HUES6 (cell line): Measurements from ENCODE around the gene CHAD.
A peak's percentile ranks its signal among the peaks of the same experiment; 100 is the strongest.

Experiments used
- H3K27ac ChIP-seq: 2 replicates; pipeline ENCODE4 v1.7.0; 2013; ENCODE audit warnings: low read depth, mild to moderate bottlenecking, low read length, inconsistent platforms
- H3K27me3 ChIP-seq: 2 replicates; pipeline ENCODE4 v1.6.1; 2013; ENCODE audit warnings: low read length; ENCODE audit not compliant: control insufficient read depth, insufficient read depth
- H3K36me3 ChIP-seq: 2 replicates; pipeline ENCODE4 v1.6.1; 2013; ENCODE audit warnings: low read length; ENCODE audit not compliant: control insufficient read depth, insufficient read depth
- H3K4me1 ChIP-seq: 2 replicates; pipeline ENCODE4 v1.6.1; 2013; ENCODE audit warnings: low read length; ENCODE audit not compliant: control insufficient read depth, insufficient read depth
- H3K4me3 ChIP-seq: 2 replicates; pipeline ENCODE4 v1.5.1; 2013; ENCODE audit warnings: low read depth, low read length
- H3K9ac ChIP-seq: one replicate; pipeline ENCODE4 v1.6.1; 2013; ENCODE audit warnings: mild to moderate bottlenecking, low read length
- H3K9me3 ChIP-seq: 2 replicates; pipeline ENCODE4 v1.6.1; 2013; ENCODE audit warnings: low read depth, low read length; ENCODE audit not compliant: control insufficient read depth, insufficient read depth

CHAD gene

DNA sequence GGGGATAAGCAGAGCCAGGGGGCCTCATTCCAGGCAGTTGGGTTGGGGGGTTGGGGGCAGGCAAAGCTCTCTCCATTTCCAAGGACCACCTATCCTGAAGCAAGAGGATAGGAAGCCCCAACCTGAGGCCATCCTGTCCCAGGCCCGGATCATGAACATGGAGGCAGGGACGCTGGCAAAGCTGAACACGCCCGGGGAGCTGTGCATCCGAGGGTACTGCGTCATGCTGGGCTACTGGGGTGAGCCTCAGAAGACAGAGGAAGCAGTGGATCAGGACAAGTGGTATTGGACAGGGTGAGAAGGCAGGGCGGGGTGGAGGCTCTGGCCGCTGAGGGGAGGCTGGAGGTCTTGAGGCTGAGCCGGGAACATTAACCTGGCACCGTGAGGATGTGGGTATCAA lies 3.6 kb upstream of the CHAD start:
- Histone ChIP-seq H3K27ac (no peak overlapping the region), H3K9ac (no peak overlapping the region), H3K4me1 (peaks cover 17% of the 10 kb centered on the region), H3K9me3 (no peaks in the 10 kb centered on the region), H3K27me3 (peaks cover 36% of the 10 kb centered on the region), H3K4me3 (no peak overlapping the region), H3K36me3 (no peaks in the 10 kb centered on the region; the same call in 1 of the 2 replicates)

DNA sequence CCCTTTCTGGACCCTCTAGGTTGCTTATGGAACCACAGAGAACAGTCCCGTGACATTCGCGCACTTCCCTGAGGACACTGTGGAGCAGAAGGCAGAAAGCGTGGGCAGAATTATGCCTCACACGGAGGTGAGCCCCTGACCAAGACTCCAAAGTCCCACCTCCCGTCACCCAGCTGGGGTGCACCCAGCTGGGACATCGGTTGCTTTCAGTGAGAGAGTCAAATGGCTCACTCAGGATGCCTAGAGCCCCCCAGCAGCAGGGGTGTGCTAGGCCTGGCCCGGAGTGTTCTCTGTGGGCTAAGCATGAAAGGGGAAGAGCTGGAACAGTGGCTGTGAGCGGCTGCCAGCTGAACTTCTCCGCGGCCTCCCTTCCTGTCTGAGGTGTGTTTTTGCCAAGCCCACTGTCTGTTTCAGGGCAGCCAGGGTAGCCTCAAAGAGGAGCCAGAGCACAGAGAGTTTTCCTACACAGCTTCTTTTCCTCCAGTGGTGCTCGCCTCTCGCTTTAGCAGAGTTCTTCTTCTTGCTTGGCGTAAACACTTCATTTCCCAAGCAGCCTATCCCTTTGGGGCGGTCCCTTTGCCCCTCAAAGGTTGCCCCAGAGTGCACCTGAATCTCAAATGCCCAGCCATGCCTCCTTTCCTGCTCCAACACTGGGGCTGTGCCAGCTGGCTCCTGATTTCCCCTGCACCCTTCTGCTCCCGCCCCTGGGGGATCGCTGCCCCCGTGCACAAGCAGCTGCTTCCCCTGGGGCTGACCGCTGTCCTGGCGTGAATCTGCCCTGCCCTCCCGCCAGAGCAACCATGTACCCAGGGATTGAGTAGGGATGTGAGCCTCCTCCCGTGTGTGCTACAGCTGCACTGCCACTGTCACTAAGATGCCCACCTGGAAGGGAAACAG lies 2.6 kb upstream of the CHAD start:
- Histone ChIP-seq H3K27ac (no peak overlapping the region), H3K27me3 (peaks cover 31% of the 10 kb centered on the region), H3K4me3 (no peak overlapping the region), H3K9ac (no peak overlapping the region), H3K9me3 (no peaks in the 10 kb centered on the region), H3K4me1 (peaks cover 15% of the 10 kb centered on the region), H3K36me3 (no peaks in the 10 kb centered on the region; the same call in 1 of the 2 replicates)

- H3K27ac ChIP-seq, result no peak overlapping the region
- peaks cover 26% of the 10 kb centered on the region for H3K27me3 ChIP-seq
- peaks cover 14% of the 10 kb centered on the region for H3K4me1 ChIP-seq
- no peaks in the 10 kb centered on the region for H3K9me3 ChIP-seq
- no peak overlapping the region for H3K9ac ChIP-seq
- H3K4me3 ChIP-seq, result no peak overlapping the region
- no peaks in the 10 kb centered on the region; the same call in 1 of the 2 replicates for H3K36me3 ChIP-seq
Measured at GRCh38 chr17:50470426-50470825, 1.7 kb upstream of the CHAD start.

DNA sequence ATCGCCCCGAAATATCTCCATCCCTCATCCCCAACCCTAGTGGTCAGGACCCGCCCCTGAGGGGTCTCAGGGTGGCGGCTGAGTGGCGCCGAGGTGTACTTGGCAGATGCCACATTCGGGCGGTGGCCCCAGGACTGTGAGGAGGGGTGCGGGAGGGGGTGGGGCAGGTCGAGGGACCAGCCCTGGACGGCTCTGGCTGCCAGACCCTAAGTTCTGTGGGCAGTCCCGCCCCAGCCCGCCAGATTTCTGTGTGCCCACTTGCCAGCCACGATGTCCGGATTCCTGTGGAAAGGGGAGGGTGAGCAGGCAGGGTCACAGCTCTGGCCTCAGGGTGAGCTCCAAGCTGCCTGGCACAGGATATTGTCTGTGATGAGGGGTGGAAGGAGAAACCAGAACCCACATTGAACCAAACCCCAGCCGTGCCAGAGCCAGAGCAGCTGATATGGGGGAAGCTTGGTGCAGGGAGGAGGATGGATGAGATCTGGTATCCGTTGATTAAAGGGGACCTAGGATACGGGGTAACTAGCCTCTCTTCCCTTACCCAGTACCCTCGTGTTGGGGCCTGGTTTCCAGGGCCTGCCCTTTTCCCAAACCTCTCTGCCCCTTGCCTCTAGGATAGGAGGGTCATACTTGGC lies 1.1 kb upstream of the CHAD start:
- peaks cover 14% of the 10 kb centered on the region for H3K4me1 ChIP-seq
- H3K9me3 ChIP-seq, result no peaks in the 10 kb centered on the region
- no peak overlapping the region for H3K27ac ChIP-seq
- H3K27me3 ChIP-seq, result peaks cover 24% of the 10 kb centered on the region
- no peak overlapping the region for H3K9ac ChIP-seq
- no peaks in the 10 kb centered on the region; the same call in 1 of the 2 replicates for H3K36me3 ChIP-seq
- H3K4me3 ChIP-seq, result no peak overlapping the region

GRCh38 chr17:50469208-50469605 lies 527 bp upstream of the CHAD start:
- Histone ChIP-seq H3K4me1 (peaks cover 14% of the 10 kb centered on the region), H3K36me3 (no peaks in the 10 kb centered on the region; the same call in 1 of the 2 replicates), H3K27me3 (peaks cover 24% of the 10 kb centered on the region), H3K4me3 (peak overlapping the region; percentile 50), H3K9me3 (no peaks in the 10 kb centered on the region), H3K9ac (no peak overlapping the region), H3K27ac (no peak overlapping the region)

GRCh38 chr17:50467855-50468303 lies 801 bp downstream of the CHAD start:
- no peak overlapping the region for H3K4me3 ChIP-seq
- peaks cover 7% of the 10 kb centered on the region; the same call in 1 of the 2 replicates for H3K36me3 ChIP-seq
- no peak overlapping the region for H3K9ac ChIP-seq
- no peaks in the 10 kb centered on the region for H3K9me3 ChIP-seq
- H3K27me3 ChIP-seq, result peaks cover 24% of the 10 kb centered on the region
- peaks cover 14% of the 10 kb centered on the region for H3K4me1 ChIP-seq
- H3K27ac ChIP-seq, result no peak overlapping the region

DNA sequence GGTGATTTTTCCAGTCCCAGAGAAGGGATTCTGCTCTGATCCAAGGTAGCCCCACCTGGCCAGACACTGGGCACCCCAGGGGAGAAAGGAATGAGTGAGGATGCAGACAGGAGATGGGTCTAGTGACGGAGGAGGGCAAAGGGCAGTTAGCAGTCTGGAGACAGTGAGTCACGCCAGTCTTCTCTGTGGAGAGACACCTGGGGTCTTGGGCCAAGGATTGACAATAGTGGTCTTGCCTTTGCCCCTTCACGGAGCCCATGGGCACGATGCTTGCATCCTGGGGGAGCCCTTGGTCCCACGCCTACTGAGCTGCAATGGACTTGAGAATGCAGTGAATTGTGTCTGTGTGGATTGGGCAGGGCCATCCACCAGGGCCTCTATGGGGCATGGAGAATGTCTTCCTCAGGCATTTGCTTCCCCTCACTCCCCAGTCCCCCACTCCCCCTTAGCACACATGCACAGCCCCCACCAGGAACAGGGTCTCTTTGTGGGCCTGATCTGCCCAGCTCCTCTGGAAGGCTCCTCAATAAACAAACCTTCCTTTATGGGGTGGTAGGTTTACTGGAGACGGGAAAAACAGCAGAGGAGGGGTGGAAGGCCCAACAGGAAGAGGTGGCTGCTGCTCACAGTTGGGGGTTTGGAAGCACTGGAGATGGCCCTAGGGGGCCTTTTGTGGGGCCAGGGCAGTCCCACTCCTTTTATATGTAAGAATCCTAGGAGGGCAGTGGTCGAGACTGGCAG lies 1.4 kb downstream of the CHAD start:
- no peak overlapping the region for H3K4me3 ChIP-seq
- H3K27ac ChIP-seq, result no peak overlapping the region
- peaks cover 14% of the 10 kb centered on the region for H3K4me1 ChIP-seq
- no peak overlapping the region for H3K9ac ChIP-seq
- peaks cover 12% of the 10 kb centered on the region; the same call in 1 of the 2 replicates for H3K36me3 ChIP-seq
- no peaks in the 10 kb centered on the region for H3K9me3 ChIP-seq
- H3K27me3 ChIP-seq, result peaks cover 24% of the 10 kb centered on the region

GRCh38 chr17:50466371-50467113 lies 2.1 kb downstream of the CHAD start:
- Histone ChIP-seq H3K4me1 (peaks cover 14% of the 10 kb centered on the region), H3K4me3 (no peak overlapping the region), H3K27me3 (peaks cover 24% of the 10 kb centered on the region)

DNA sequence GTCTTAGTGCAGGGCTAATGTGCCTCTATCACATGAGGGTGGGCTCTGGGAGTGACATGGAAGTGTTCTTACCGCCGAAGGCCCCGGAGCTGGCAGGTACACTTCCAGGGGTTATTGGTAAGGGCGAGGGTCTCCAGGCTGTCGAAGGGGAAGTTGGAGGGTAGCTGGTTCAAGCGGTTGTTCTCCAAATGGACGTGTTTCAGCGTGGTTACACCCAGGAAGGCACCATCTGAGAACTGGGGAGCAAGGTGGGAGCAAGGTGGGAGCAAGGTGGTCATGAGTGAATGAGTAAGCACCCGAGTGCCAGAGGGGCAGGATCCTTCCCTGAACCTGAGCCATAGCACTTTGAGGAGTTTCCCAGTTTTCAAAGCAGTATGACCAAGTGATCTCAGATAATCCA lies 3.0 kb downstream of the CHAD start:
- H3K27ac ChIP-seq, result no peak overlapping the region
- peaks cover 24% of the 10 kb centered on the region for H3K27me3 ChIP-seq
- H3K9me3 ChIP-seq, result no peaks in the 10 kb centered on the region
- peaks cover 14% of the 10 kb centered on the region for H3K4me1 ChIP-seq
- H3K9ac ChIP-seq, result no peak overlapping the region
- H3K4me3 ChIP-seq, result no peak overlapping the region
- H3K36me3 ChIP-seq, result peaks cover 14% of the 10 kb centered on the region

More at GRCh38 chr17:50466371-50467113, 2.1 kb downstream of the CHAD start:
- H3K27ac ChIP-seq, result no peak overlapping the region
- no peak overlapping the region for H3K9ac ChIP-seq
- H3K9me3 ChIP-seq, result no peaks in the 10 kb centered on the region
- peaks cover 14% of the 10 kb centered on the region for H3K36me3 ChIP-seq

GRCh38 chr17:50465171-50465570 lies 3.5 kb downstream of the CHAD start:
- Histone ChIP-seq H3K27ac (no peak overlapping the region), H3K9me3 (no peaks in the 10 kb centered on the region), H3K9ac (no peak overlapping the region), H3K27me3 (peaks cover 24% of the 10 kb centered on the region), H3K36me3 (peaks cover 14% of the 10 kb centered on the region), H3K4me1 (peaks cover 14% of the 10 kb centered on the region), H3K4me3 (no peak overlapping the region)
